ENCODE data around the gene CNPY2. TPM values are rescaled to one million over a fixed set of nuclear protein-coding genes. Genes with fewer than 3 reads are reported as not detected.

Gene CNPY2
- total RNA-seq, 2 experiments from 2014 or later = 81.0 to 81.7 TPM

DNA sequence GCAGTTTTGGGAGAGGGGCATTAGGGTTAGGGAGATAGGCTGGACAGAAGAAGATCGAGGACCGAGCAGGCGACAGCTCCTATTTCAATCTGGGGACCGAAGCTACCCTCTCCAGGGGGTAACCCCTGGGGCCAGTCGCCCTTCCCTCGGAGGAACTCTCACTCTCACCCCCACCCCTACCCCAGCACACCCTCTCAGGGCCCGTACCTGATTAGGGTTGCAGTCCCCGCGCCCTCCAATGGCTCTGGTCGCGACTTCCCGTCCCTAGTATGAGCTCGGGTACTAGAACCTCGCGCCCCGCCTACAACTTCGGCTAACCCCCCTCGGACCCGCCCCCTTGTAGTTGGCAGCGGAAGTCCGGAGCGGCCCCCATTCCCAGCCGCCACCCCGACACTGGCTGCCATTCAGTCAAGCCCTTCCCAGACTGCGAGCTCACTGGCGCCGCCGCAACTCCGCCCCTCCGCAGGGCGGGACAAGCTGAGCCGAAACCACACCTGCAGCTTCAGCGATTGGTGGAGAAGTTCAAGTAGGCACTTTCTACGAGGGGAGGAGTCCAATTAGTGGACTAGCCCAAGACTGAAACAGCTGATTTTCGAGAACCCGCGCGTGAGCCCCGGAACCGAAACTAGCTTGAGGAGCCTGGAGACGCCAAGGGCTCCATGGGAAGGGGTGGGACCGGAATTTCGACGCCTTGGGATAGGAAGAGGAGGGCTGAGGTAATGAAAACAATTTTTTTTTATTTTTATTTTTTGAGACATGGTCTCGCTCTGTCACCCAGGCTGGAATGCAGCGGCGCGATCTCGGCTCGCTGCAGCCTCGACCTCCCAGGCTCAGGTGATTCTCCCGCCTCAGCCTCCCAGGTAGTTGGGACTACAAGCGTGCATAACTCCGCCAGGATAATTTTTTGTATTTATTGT, 44.3 kb upstream of the CNPY2 start, which contains the start of gene STAT2:
TSS of gene STAT2 (minus strand) at position 257 of the 917 bp plus-strand sequence. CDS start 3,536 bp downstream, outside the sequence.
- ChIA-PET POLR2A (interaction anchor here (0.5 to 6.7 kb wide), 22 partner anchors 11 to 275 kb away, joined by 3 to 63 read pairs (median 4); partner anchors contain the start of genes CNPY2, COQ10A, IL23A and PAN2), CTCF (interaction anchor here (0.6 to 3.6 kb wide), 20 partner anchors 8 to 234 kb away, joined by 3 to 17 read pairs (median 4); partner anchors contain the start of genes COQ10A, IL23A, MYL6B and PAN2)
- TF ChIP-seq, protein P1, sequence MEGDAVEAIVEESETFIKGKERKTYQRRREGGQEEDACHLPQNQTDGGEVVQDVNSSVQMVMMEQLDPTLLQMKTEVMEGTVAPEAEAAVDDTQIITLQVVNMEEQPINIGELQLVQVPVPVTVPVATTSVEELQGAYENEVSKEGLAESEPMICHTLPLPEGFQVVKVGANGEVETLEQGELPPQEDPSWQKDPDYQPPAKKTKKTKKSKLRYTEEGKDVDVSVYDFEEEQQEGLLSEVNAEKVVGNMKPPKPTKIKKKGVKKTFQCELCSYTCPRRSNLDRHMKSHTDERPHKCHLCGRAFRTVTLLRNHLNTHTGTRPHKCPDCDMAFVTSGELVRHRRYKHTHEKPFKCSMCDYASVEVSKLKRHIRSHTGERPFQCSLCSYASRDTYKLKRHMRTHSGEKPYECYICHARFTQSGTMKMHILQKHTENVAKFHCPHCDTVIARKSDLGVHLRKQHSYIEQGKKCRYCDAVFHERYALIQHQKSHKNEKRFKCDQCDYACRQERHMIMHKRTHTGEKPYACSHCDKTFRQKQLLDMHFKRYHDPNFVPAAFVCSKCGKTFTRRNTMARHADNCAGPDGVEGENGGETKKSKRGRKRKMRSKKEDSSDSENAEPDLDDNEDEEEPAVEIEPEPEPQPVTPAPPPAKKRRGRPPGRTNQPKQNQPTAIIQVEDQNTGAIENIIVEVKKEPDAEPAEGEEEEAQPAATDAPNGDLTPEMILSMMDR (IDR thresholded peaks at IDR 0.05) = no peak
- peak; percentile 97 for ATAC-seq
- peak within 1 kb of the TSS; percentile 95 for H3K27ac Mint-ChIP-seq
- H3K4me3 Mint-ChIP-seq = peak within 1 kb of the TSS; percentile 81
- intact Hi-C loops (cut with micrococcal nuclease) = loop anchor here (2.0 kb wide), 1 partner anchor 21 kb away; the partner anchor contains the start of gene IL23A
- no peaks in the 10 kb centered on the region for H3K27me3 Mint-ChIP-seq
- peaks cover 20% of the 10 kb centered on the region for H3K4me1 Mint-ChIP-seq (ENCODE audit: low read depth)
- H3K9me3 Mint-ChIP-seq = no peaks in the 10 kb centered on the region
- peak; percentile 99 for DNase-seq
- peaks cover 5% of the 10 kb centered on the region for H3K36me3 Mint-ChIP-seq (ENCODE audit: low read depth)

DNA sequence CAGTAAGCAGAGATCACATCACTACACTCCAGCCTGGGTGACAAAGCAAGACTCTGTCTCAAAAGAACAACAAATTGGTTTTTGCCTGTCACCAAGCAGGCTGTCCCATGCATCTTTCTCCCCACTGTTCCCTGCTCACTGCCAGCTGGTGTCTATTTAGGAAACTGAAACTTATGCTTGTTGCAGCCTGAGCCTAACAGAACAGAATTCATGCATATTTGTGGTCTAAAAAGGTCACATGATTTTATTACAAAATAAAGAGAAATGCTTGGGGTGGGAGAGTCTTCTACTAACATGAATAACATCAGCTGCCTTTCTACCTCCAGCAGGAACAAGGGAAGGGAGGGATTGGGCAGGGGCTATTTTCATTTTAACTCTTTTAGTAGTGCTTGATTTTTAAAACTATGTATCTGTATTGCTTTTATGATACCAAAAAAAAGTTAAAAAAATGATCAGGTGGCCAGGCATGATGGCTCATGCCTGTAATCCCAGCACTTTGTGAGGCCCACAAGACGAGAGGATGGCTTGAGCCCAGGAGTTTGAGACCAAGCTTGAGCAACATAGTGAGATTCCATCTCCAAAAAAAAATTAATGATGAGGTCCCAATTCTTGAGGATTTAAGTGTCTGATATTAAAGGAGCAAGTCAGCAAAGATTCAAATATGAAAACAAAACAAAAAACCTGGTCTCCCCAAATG, 43.2 kb upstream of the CNPY2 start:
- Mint-ChIP-seq H3K27me3 (no peaks in the 10 kb centered on the region), H3K27ac (peak overlapping the region; percentile 95), H3K9me3 (no peaks in the 10 kb centered on the region), H3K36me3 (ENCODE audit: low read depth) (peaks cover 10% of the 10 kb centered on the region), H3K4me1 (ENCODE audit: low read depth) (peaks cover 20% of the 10 kb centered on the region), H3K4me3 (peak overlapping the region; percentile 81)
- ChIA-PET POLR2A (interaction anchor here (0.6 to 6.7 kb wide), 17 partner anchors 11 to 276 kb away, joined by 3 to 63 read pairs (median 5); partner anchors contain the start of genes CNPY2, IL23A, PAN2 and RNF41), CTCF (interaction anchor here (0.7 to 3.6 kb wide), 16 partner anchors 8 to 233 kb away, joined by 3 to 17 read pairs (median 4); partner anchors contain the start of genes IL23A, MYL6B, PAN2 and SMARCC2)
- ATAC-seq (no peak), DNase-seq (peak; percentile 26)
- TF ChIP-seq, protein P1 (IDR thresholded peaks at IDR 0.05) = no peak
- intact Hi-C loops (cut with micrococcal nuclease) = loop anchor here (2.0 kb wide), 1 partner anchor 20 kb away; the partner anchor contains the start of gene IL23A

DNA sequence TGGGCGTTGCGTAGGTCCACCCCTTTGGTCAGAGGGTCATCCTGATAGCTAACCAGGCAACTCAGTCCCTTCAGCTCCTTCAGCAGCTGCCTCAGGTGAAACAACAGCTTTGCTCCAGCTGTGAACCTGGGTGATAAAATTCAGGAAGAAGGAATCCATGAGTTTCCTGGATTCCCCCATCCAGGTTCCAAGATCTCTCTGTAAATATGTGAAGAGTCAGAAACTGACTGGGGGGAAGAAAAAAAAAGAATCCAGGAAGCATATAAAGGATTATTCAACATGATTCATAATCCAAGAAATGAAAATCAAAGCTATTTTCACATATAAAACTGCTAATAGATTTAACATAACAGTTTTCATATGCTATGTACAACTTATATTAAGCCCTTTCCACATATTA, 35.5 kb upstream of the CNPY2 start:
- no peak for DNase-seq
- POLR2A ChIA-PET = interaction anchor here (1.1 to 9.5 kb wide), 5 partner anchors 9 to 113 kb away, joined by 3 to 63 read pairs (median 4); partner anchors contain the start of genes APOF, CNPY2, IL23A and STAT2
- H3K4me1 Mint-ChIP-seq (ENCODE audit: low read depth) = no peaks in the 10 kb centered on the region
- no peaks in the 10 kb centered on the region for H3K9me3 Mint-ChIP-seq
- no peaks in the 10 kb centered on the region for H3K27me3 Mint-ChIP-seq
- intact Hi-C loops (cut with micrococcal nuclease) = no loop called here
- H3K4me3 Mint-ChIP-seq = no peak overlapping the region
- TF ChIP-seq, protein P1 (IDR thresholded peaks at IDR 0.05) = no peak
- H3K36me3 Mint-ChIP-seq (ENCODE audit: low read depth) = peaks cover 33% of the 10 kb centered on the region
- H3K27ac Mint-ChIP-seq = no peak overlapping the region
- CTCF ChIA-PET = interaction anchor here (0.6 to 3.8 kb wide), 6 partner anchors 8 to 147 kb away, joined by 3 to 17 read pairs (median 3); partner anchors contain the start of genes IL23A and STAT2
- ATAC-seq = no peak

DNA sequence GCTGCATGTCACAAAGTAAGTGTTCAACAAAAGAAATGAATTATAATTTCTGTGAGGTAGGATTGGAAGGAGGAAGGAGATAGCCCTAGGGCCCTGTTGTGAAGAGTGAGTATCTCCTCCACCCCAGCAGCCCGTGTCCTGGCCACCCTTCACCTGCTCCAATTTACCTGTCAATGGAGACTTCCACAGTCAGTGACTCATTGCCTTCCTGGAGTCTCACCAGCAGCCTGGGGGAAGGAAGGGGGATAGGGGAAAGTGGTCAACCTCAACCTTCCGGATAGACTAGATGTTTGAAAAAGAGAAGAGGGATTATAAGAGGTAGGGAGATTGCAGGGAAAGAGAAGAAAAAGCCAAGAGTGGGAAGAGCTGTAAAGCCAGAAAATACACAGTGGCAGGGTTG, 34.9 kb upstream of the CNPY2 start:
- TF ChIP-seq, protein P1 (IDR thresholded peaks at IDR 0.05) = no peak
- ChIA-PET POLR2A (interaction anchor here (1.1 to 9.5 kb wide), 5 partner anchors 10 to 113 kb away, joined by 3 to 63 read pairs (median 4); partner anchors contain the start of genes APOF, CNPY2, IL23A and STAT2), CTCF (interaction anchor here (1.0 to 3.8 kb wide), 4 partner anchors 8 to 113 kb away, joined by 3 to 17 read pairs (median 4); partner anchors contain the start of genes IL23A and STAT2)
- ATAC-seq = no peak
- no peaks in the 10 kb centered on the region for H3K27me3 Mint-ChIP-seq
- H3K4me1 Mint-ChIP-seq (ENCODE audit: low read depth) = no peaks in the 10 kb centered on the region
- intact Hi-C loops (cut with micrococcal nuclease) = no loop called here
- H3K27ac Mint-ChIP-seq = peak overlapping the region; percentile 4
- H3K4me3 Mint-ChIP-seq = no peak overlapping the region
- no peaks in the 10 kb centered on the region for H3K9me3 Mint-ChIP-seq
- DNase-seq = no peak
- H3K36me3 Mint-ChIP-seq (ENCODE audit: low read depth) = peaks cover 36% of the 10 kb centered on the region
